Measurements from ENCODE around the gene OR52B2. TPM values are rescaled to one million over a fixed set of nuclear protein-coding genes. Genes with fewer than 3 reads are reported as not detected.

OR52B2 gene
- total RNA-seq, 1 experiment from 2014 or later, result not detected

- TF ChIP-seq FOXP1 (CRISPR knock-in tag; IDR thresholded peaks at IDR 0.05; ENCODE audit: borderline replicate concordance) (no peak), OVOL2 (CRISPR knock-in tag; IDR thresholded peaks at IDR 0.05; ENCODE audit: borderline replicate concordance) (no peak), EMX1 (CRISPR knock-in tag; IDR thresholded peaks at IDR 0.05) (no peak)
These were observed 27.5 kb upstream of the OR52B2 start (continued) for GRCh38 chr11:6197466-6198200.

GRCh38 chr11:6196396-6196795, 26.3 kb upstream of the OR52B2 start:
- H3K4me1 Mint-ChIP-seq, result peaks cover 9% of the 10 kb centered on the region
- ChIA-PET CTCF (interaction anchor here (1.0 to 1.3 kb wide), 2 partner anchors 55 to 102 kb away, joined by 3 read pairs; no protein-coding TSS in a partner anchor), POLR2A (no interaction called here)

More at GRCh38 chr11:6196396-6196795, 26.3 kb upstream of the OR52B2 start:
- no peak for ATAC-seq
- Mint-ChIP-seq H3K36me3 (no peaks in the 10 kb centered on the region), H3K4me3 (no peak overlapping the region), H3K9me3 (no peaks in the 10 kb centered on the region; the same call in 1 of the 2 replicates), H3K27me3 (ENCODE audit: low read depth) (no peaks in the 10 kb centered on the region), H3K27ac (no peak overlapping the region)
- TF ChIP-seq ZNF512 (CRISPR knock-in tag; IDR thresholded peaks at IDR 0.05; ENCODE audit: borderline replicate concordance) (no peak), KAT7 (CRISPR knock-in tag; IDR thresholded peaks at IDR 0.05; ENCODE audit: borderline replicate concordance) (no peak), TEAD1 (CRISPR knock-in tag; IDR thresholded peaks at IDR 0.05) (no peak), CREM (CRISPR knock-in tag; IDR thresholded peaks at IDR 0.05) (no peak), EMX1 (CRISPR knock-in tag; IDR thresholded peaks at IDR 0.05) (no peak), ATF1 (CRISPR knock-in tag; IDR thresholded peaks at IDR 0.05) (no peak), MYBL2 (CRISPR knock-in tag; IDR thresholded peaks at IDR 0.05) (no peak), ZNF396 (CRISPR knock-in tag; IDR thresholded peaks at IDR 0.05; ENCODE audit: borderline replicate concordance) (no peak), AR (CRISPR knock-in tag; IDR thresholded peaks at IDR 0.05) (no peak), NR2C2 (CRISPR knock-in tag; IDR thresholded peaks at IDR 0.05) (no peak), OVOL2 (CRISPR knock-in tag; IDR thresholded peaks at IDR 0.05; ENCODE audit: borderline replicate concordance) (no peak), RORB (CRISPR knock-in tag; IDR thresholded peaks at IDR 0.05) (no peak), NFATC4 (CRISPR knock-in tag; IDR thresholded peaks at IDR 0.05) (no peak), MAX (CRISPR knock-in tag; IDR thresholded peaks at IDR 0.05) (no peak), SMAD3 (CRISPR knock-in tag; IDR thresholded peaks at IDR 0.05; ENCODE audit: borderline replicate concordance) (no peak), SOX15 (CRISPR knock-in tag; IDR thresholded peaks at IDR 0.05) (no peak), NR1H2 (CRISPR knock-in tag; IDR thresholded peaks at IDR 0.05) (no peak), ERG (CRISPR knock-in tag; IDR thresholded peaks at IDR 0.05) (no peak), IRF1 (CRISPR knock-in tag; IDR thresholded peaks at IDR 0.05) (no peak), FOXP1 (CRISPR knock-in tag; IDR thresholded peaks at IDR 0.05; ENCODE audit: borderline replicate concordance) (no peak)
- DNase-seq (ENCODE audit: low spot score), result no peak

Data from WTC11 (cell line).